K562 (cell line): ENCODE results near the gene NAB1. TPM values are rescaled to one million over a fixed set of nuclear protein-coding genes. Genes with fewer than 3 reads are reported as not detected.

ENCODE experiments used
- BACH1 ChIP-seq: fragments of 200-800 bp; sonication (Bioruptor generic); IDR thresholded peaks from 2 replicates; pipeline ENCODE4 v1.6.1; 2016; ENCODE audit warnings: missing genetic modification characterization, missing compliant biosample characterization
- CHD2 ChIP-seq: IDR thresholded peaks from 2 replicates; pipeline ENCODE4 v1.6.1; 2011; ENCODE audit warnings: low read depth, low read length
- E2F6 ChIP-seq, 2 experiments: IDR thresholded peaks; 2 replicates each; pipeline ENCODE4 v1.6.1; 2011; ENCODE audit warnings: borderline replicate concordance in 1 of 2, control low read depth in 1 of 2, low read depth in 1 of 2, low read length in 1 of 2, mild to moderate bottlenecking in 1 of 2, mixed read lengths in 1 of 2, moderate library complexity in 1 of 2; ENCODE audit not compliant: insufficient read depth in 1 of 2, insufficient read length in 1 of 2, poor library complexity in 1 of 2, severe bottlenecking in 1 of 2; ENCODE audit errors: extremely low read depth in 1 of 2
- EP400 ChIP-seq: fragments of 450-650 bp; IDR thresholded peaks from 2 replicates; pipeline ENCODE4 v1.6.1; 2017; ENCODE audit warnings: antibody characterized with exemption, mild to moderate bottlenecking, moderate library complexity
- HNRNPH1 ChIP-seq: fragments of 200-400 bp; formaldehyde crosslinking; optimal IDR thresholded peaks from 2 replicates; pipeline ENCODE3; 2017; ENCODE audit warnings: low read depth, mild to moderate bottlenecking, low read length, moderate library complexity
- MAX ChIP-seq: sonication (generic); formaldehyde crosslinking; IDR thresholded peaks from 2 replicates; pipeline ENCODE4 v1.9.0; 2022; ENCODE audit warnings: mild to moderate bottlenecking, missing genetic modification reagents
- NFIX ChIP-seq: fragments of 250-450 bp; sonication (Bioruptor Pico); IDR thresholded peaks from 2 replicates; pipeline ENCODE4 v1.4.0; 2020; ENCODE audit warnings: low read depth, mild to moderate bottlenecking, moderate library complexity
- PHB2 ChIP-seq: fragments of 450-650 bp; IDR thresholded peaks from 2 replicates; pipeline ENCODE4 v1.6.1; 2017; ENCODE audit warnings: low read depth
- POLR2AphosphoS5 ChIP-seq: IDR thresholded peaks from 2 replicates; pipeline ENCODE4 v1.6.1; 2011; ENCODE audit warnings: mild to moderate bottlenecking, low read depth, low read length, moderate library complexity; ENCODE audit not compliant: control insufficient read depth, insufficient read depth
- POU5F1 ChIP-seq: fragments of 150-350 bp; IDR thresholded peaks from 2 replicates; pipeline ENCODE4 v1.6.1; 2014; ENCODE audit warnings: borderline replicate concordance, low read length, low read depth, mild to moderate bottlenecking; ENCODE audit not compliant: partially characterized antibody
- PRDM10 ChIP-seq: fragments of 450-650 bp; IDR thresholded peaks from 2 replicates; pipeline ENCODE4 v1.6.1; 2018; ENCODE audit not compliant: partially characterized antibody
- SAFB2 ChIP-seq: fragments of 200-400 bp; formaldehyde crosslinking; IDR thresholded peaks from 2 replicates; pipeline ENCODE4 v1.6.1; 2018; ENCODE audit warnings: borderline replicate concordance, low read length, low read depth, moderate library complexity; ENCODE audit not compliant: severe bottlenecking
- STAG1 ChIP-seq: sonication (generic); formaldehyde crosslinking; IDR thresholded peaks from 2 replicates; pipeline ENCODE4 v1.5.0; 2020; ENCODE audit warnings: missing genetic modification reagents, borderline replicate concordance
- TAF1 ChIP-seq: IDR thresholded peaks from 2 replicates; pipeline ENCODE4 v1.6.1; 2011; ENCODE audit warnings: mild to moderate bottlenecking, low read length, moderate library complexity; ENCODE audit not compliant: insufficient read depth, control insufficient read depth, severe bottlenecking; ENCODE audit errors: extremely low read depth
- TAF9B ChIP-seq: fragments of 450-650 bp; IDR thresholded peaks from 2 replicates; pipeline ENCODE4 v1.6.1; 2018; ENCODE audit warnings: mild to moderate bottlenecking; ENCODE audit not compliant: partially characterized antibody
- THAP7 ChIP-seq: fragments of 250-450 bp; sonication (Bioruptor Pico); IDR thresholded peaks from 2 replicates; pipeline ENCODE4 v1.5.0; 2021
- ZNF449 ChIP-seq: fragments of 250-450 bp; sonication (Bioruptor Pico); IDR thresholded peaks from 2 replicates; pipeline ENCODE4 v1.8.0; 2022; ENCODE audit warnings: moderate library complexity, mild to moderate bottlenecking, inconsistent platforms
- ZNF561 ChIP-seq: fragments of 450-650 bp; formaldehyde crosslinking; conservative IDR thresholded peaks from 2 replicates; pipeline ENCODE4 v1.4.0; 2020; ENCODE audit warnings: mild to moderate bottlenecking, moderate library complexity
- ZNF76 ChIP-seq: fragments of 250-450 bp; sonication (Bioruptor Pico); IDR thresholded peaks from 2 replicates; pipeline ENCODE4 v1.4.0; 2020; ENCODE audit warnings: mild to moderate bottlenecking, moderate library complexity, borderline replicate concordance
- polyA plus RNA-seq, 8 experiments: library from polyadenylated mRNA; depleted of rRNA in 4 of 8; stranded (reverse) in 5 of 8; unstranded in 3 of 8; fragments of >200 nt; fragmentation: Nextera tagmentation in 2 of 8; fragmentation: Illumina TruSeq in 1 of 8; extraction: Ambion mirVana in 2 of 8; extraction: Trizol in 1 of 8; gene quantifications; 2 replicates each; pipeline versions ENCODE4 v1.2.1 to v1.2.3, GENCODE V29; 2011 to 2014; ENCODE audit warnings: inconsistent platforms in 1 of 8, missing spikeins in 1 of 8
- total RNA-seq, 7 experiments: library from RNA; depleted of rRNA in 6 of 7; stranded (reverse); fragments of >200 nt in 6 of 7; fragmentation: Illumina TruSeq in 2 of 7; extraction: Trizol in 2 of 7; gene quantifications; 2 replicates each; pipeline versions ENCODE4 v1.2.1 to v1.2.3, GENCODE V29; 2011 to 2021; ENCODE audit warnings: low replicate concordance in 1 of 7

Gene NAB1
- total and polyA plus RNA-seq, 9 of the 15 experiments (the other 6 are each of a cell fraction or from before 2014, with no cell fraction given): 3.1 to 23.0 (median 16.3) TPM

- TF ChIP-seq E2F6 (IDR thresholded peaks at IDR 0.05; ENCODE audit: borderline replicate concordance in 1 of 2, extremely low read depth in 1 of 2, insufficient read depth in 1 of 2, insufficient read length in 1 of 2, low read depth in 1 of 2, low read length in 1 of 2, poor library complexity in 1 of 2, severe bottlenecking in 1 of 2) (peak in 1 of 2 experiments; percentile 11), BACH1 (tag) (no peak), CHD2 (no peak), ZNF76 (no peak), NFIX (no peak), PRDM10 (no peak), POU5F1 (no peak), SAFB2 (no peak), STAG1 (CRISPR knock-in tag) (no peak), PHB2 (no peak), POLR2AphosphoS5 (no peak), TAF9B (no peak), EP400 (0 out of 2 replicates have a peak, but pooled peaks have one; percentile 37), TAF1 (peak; percentile 31), ZNF449 (CRISPR knock-in tag) (no peak), THAP7 (CRISPR knock-in tag) (no peak), MAX (CRISPR knock-in tag) (peak; percentile 31; the same call in 1 of the 2 replicates), HNRNPH1 (no peak), ZNF561 (CRISPR knock-in tag) (no peak)
Observed at GRCh38 chr2:190649035-190649797, at the start of gene NAB1 (continued).
